Measurements from ENCODE around the gene IFITM2.

- no peak for TF ChIP-seq CTCF (IDR thresholded peaks at IDR 0.05)
- no peak for TF ChIP-seq POLR2A (IDR thresholded peaks at IDR 0.05)
Measured at GRCh38 chr11:269146-269890, 38.3 kb upstream of the IFITM2 start.

Measured in uterus (tissue), 2 donors.